Suprapubic skin (tissue), 4 donors: ENCODE measurements around the gene CMTM8.

Experiments used
- EP300 ChIP-seq: sonication (generic); formaldehyde crosslinking; IDR thresholded peaks from one replicate; pipeline ENCODE4 v1.6.1; 2017; ENCODE audit warnings: antibody characterized with exemption
- POLR2AphosphoS5 ChIP-seq, 3 donors: sonication (generic); formaldehyde crosslinking; IDR thresholded peaks; one replicate each; pipeline ENCODE4 v1.6.1; 2017; ENCODE audit warnings: antibody characterized with exemption in 3 of 3
- TF ChIP-seq, protein P1 (sequence below), 2 donors: fragments of 200-600 bp in 1 of 2; fragments of 450-650 bp in 1 of 2; sonication (generic) in 1 of 2; IDR thresholded peaks; one replicate each; pipeline ENCODE4 v1.5.1; 2016 to 2019; ENCODE audit warnings: antibody characterized with exemption in 2 of 2, mild to moderate bottlenecking in 1 of 2, moderate library complexity in 1 of 2

DNA sequence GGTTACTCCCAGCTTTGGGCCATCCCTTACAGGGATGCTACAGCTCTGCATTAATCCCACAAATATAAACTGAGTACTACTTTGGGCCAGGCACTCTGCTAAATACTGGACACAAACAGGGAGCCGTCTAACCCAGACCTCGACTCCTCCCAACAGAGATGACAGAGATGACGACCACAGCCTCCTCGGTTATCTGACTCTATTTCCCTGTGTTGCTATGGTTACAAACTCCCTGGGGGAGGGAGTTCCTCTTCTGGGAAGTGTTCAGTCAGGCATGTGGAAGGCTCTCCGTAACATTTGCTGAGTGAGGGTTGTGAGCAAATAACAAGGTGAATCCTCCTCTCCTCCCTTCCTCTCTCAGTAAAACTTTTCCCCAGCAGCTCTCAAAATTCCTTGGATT is 146.5 kb downstream of the CMTM8 start:
- TF ChIP-seq, protein P1, sequence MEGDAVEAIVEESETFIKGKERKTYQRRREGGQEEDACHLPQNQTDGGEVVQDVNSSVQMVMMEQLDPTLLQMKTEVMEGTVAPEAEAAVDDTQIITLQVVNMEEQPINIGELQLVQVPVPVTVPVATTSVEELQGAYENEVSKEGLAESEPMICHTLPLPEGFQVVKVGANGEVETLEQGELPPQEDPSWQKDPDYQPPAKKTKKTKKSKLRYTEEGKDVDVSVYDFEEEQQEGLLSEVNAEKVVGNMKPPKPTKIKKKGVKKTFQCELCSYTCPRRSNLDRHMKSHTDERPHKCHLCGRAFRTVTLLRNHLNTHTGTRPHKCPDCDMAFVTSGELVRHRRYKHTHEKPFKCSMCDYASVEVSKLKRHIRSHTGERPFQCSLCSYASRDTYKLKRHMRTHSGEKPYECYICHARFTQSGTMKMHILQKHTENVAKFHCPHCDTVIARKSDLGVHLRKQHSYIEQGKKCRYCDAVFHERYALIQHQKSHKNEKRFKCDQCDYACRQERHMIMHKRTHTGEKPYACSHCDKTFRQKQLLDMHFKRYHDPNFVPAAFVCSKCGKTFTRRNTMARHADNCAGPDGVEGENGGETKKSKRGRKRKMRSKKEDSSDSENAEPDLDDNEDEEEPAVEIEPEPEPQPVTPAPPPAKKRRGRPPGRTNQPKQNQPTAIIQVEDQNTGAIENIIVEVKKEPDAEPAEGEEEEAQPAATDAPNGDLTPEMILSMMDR (IDR thresholded peaks at IDR 0.05), result no peak
- TF ChIP-seq EP300, result no peak
- no peak for TF ChIP-seq POLR2AphosphoS5 (IDR thresholded peaks at IDR 0.05)
